ENCODE results near the gene DPM2.

DNA sequence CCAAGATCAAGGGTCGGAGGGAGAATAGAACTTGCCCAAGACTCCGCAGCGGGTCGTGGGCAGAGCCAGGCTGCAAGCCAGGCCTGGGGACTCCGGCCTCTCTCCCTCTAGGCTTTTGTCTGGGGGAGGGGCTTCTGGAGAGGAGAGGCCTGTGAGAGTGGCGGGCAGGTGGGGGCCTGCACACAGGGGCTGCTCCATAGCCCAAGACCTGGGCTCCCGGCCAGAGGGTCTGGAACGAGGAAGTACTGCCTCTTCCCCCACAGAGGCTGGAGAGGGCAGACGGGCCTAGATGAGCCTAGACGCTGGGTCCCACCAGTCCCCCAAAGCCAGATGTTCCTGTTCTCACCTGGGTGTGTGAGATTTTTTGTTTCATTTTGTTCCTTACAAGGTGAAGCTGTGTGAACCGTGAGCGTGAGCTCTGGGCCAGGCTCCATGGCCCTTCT lies 33.1 kb downstream of the DPM2 start:
- TF ChIP-seq POLR2A (IDR thresholded peaks at IDR 0.05; ENCODE audit: low read depth, low read length) (no peak), TAF1 (IDR thresholded peaks at IDR 0.05; ENCODE audit: borderline replicate concordance, low read depth, low read length) (no peak)
